GM18519 (cell line): ENCODE results near the gene WNT3A.

Experiments used
- ATAC-seq: cut with Tn5 transposase; IDR thresholded peaks from one replicate; pipeline ENCODE4 v1.9.1; 2021; ENCODE audit warnings: mild to moderate bottlenecking, moderate library complexity; ENCODE audit not compliant: unreplicated experiment, low FRiP score

The WNT3A gene

DNA sequence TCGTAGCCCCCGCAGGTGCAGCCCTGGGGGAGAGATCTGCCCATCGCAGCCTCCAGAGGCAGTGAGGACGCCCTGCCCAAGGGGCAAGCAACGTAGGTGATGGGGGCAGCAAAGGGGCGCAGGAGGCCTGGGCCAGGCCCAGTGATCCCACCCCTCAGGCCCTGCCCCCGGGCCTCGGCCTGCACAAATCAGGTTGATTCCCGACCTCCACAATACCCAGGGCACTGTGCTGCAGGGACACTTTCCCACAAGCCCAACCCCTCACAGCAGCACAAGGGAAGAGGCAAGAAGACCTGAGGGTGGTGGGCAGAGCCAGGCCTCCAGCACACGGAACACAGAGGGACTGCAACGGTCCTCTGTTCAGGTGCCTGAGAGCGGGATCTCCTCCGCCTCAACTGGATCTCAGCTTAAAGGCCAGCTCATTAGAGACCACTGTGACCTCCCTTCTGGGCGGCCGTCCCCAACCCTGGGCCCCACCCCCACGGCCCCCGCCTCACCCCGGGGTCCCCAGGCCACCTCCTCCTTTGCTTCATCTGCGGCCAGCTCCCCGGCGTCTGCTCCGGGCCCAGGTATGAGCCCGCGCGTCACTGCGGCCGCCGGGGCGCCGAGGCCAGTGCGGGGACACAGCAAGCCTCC, 74.9 kb downstream of the WNT3A start:
- ATAC-seq: peak; percentile 15

DNA sequence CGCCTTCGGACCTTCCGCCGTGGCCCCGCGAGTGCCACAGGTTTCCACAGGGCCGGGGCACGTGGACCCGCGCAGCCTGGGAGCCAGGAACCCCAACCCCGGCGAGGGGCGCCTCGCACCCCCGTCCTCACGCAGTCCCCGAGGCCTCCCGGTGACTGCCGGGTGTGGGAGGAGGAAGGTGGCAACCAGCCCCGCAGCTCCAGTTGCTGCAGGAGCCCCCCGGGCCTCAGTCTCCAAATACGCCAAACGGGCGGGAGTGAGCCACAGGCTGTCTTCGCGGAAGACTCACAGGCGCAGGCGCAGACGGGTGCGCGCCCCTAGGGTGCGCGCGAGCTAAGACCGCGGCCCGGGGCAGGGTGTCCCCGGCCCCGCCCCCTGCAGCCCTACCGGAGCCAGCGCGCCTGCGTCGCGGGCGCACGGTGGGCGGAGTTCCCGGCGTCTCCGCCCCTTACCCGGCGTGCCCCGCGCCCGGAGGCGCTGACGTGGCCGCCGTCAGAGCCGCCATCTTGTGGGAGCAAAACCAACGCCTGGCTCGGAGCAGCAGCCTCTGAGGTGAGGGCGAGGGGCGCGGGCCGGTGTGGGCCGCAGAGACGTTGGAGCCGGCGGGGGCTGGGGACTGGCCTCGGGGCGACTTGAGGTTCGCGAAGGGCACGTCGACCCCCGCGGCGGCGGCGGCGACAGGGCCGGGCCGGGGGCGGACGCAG, 75.6 kb downstream of the WNT3A start, which contains the start of gene ARF1:
Gene ARF1 (plus strand): TSS at position 495 of the 704 bp plus-strand sequence. CDS start 14,407 bp downstream, outside the sequence.
- ATAC-seq: peak; percentile 64

DNA sequence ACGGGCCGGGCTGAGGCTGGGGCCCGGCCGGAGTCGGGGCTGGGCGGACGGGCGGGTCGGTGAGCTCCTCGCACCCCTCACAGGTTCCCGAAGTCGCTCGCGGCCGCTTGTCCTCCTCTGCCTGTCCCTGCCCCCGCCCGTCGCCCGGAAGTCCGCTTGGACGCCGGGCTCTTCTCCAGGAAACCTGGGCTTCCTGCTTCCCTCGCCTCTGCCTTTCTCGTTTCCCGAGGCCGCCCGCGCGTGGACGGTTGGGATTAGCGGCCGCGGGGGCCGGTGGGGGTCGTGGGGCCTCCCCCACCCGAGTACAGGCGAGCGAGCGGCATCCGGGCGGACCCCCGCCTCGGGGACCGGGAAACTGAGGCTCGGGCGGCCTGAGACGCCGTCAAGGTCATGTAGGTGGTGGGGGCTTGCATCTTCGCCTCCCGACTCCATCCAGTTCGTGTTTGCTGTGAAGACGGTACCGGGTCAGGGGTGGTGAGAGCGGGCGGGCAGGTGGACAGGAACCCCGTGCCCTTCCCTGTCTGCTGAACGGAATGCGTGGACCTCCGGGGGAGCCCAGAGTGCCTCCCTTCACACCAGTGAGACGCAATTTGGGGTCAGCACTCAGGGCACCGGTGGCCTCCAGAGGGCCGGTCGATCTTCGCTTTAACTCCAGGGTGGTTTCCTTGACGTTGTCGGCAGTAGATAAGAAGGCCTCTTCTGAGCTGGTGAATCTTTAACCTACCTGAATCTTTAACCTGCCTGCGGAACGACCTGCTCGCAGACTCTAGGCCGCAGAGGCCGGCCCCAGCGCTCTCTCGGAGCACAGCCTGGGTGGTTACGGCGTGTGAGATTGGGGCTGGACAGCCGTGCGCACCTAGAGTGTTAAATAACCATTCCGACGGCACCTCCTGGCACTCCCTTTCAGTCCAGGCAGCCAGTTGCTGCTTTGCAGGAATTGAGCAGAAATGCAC, 76.4 kb downstream of the WNT3A start:
- ATAC-seq: peak; percentile 5

DNA sequence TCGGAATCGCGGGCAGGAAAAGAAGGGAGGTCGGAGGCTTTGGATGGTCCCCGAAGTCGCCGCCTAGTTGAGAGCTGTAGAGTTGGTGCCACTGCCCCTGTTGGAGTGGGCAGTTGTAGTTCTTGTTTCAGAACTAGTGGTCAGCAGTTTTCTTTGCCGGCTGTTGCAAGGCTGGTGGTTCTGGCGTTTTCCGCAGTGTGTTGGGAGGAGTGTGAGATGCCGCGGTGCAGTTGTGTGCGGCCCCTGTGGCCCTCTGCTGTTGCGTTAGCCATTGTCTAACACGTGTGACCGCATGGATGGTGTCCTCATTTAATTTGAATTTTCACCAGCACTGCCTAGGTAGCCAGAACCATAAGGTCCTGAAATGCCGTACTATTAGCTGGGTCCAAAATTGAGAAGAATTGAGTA, 77.1 kb downstream of the WNT3A start:
- no peak for ATAC-seq

DNA sequence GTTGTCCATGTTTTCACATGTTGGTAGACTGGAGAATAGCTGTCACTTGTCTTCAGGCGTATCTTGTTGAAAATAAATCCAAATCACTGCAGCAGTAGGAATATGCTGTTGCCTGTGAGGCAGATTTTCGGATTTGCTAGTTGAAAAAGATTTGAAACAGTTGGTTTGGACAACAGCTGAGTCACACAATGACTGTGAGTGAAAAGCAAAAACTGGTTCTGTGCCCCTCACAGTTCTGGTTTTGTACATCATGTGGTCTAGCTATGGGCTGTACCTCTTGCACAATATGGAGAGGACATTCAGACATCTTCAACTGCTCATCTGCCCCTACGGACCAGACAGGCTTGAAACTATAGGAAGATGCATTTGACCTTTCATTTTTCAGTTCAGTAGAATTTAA, 77.5 kb downstream of the WNT3A start:
- ATAC-seq: no peak

DNA sequence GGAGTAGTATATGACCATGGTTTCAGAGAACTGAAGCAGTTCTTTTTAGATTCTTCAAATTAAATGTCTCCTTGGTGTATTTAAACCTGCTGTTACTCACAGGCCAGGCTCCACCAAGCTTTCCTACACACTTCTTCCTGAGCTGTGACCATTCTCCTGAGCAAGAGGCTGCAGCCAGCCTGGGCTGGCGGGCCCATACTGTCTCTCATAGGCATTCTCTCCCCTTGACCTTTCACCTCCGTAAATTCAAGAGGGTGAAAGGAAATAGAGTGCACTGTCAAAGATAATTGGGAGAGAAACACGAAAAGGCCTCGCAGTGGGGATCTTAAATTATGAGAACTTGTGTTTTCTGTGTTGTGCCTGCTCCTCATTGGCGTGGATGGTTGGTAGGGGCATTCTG, 78.0 kb downstream of the WNT3A start:
- ATAC-seq: no peak

DNA sequence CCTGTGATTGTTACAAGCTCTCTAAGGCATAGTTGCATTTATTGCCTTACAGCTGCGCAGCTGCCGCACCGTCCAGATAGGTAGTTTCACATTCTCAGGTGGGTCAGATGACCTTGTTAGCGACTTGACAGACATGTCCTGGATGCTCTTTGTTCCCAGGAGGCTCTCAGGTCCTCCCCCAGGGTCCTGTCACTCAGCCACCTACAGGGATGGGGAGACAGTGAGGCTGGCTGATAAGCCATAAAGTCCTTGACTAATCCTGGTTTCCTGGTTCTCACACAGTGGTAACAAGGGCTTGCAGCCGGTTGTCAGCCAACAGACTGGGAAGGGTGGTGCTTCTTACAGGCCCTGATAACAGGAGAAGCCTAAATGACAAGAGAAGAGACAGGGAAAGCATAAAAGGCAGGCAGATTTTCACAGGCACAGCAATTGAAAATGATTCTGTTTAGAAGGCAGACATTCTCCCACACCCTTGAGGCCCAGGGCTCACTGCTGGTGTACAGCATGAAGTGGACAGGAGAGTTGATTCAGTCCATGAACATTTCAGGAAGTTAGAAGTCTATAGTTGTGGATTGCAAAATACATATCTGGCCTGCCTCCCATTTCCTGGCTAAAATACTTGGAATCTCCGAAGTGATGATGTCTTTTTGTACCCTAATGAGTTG, 78.6 kb downstream of the WNT3A start:
- no peak for ATAC-seq

DNA sequence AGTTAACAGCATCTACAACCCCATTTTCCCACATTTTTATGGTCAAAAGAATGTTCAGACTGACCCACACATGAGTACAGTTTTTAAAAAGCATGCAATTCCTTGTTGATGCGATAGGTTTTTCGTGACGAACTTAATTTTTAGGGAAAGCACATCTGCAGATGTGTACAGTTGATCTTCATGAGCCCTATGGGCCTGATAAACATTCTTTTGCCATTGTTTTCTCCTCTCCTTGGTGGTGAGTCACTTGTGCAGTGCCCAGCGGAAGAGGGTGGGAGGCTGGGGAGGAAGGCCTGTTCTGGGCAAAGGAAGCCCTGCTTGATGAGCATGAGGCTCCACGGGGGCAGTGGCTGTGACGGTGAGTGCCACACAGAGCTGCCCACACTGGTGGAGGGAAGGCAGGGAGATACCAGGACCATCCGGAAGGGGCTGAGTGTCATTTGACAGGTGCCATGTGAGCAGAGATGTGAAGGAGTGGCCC, 81.0 kb downstream of the WNT3A start:
- ATAC-seq: no peak

DNA sequence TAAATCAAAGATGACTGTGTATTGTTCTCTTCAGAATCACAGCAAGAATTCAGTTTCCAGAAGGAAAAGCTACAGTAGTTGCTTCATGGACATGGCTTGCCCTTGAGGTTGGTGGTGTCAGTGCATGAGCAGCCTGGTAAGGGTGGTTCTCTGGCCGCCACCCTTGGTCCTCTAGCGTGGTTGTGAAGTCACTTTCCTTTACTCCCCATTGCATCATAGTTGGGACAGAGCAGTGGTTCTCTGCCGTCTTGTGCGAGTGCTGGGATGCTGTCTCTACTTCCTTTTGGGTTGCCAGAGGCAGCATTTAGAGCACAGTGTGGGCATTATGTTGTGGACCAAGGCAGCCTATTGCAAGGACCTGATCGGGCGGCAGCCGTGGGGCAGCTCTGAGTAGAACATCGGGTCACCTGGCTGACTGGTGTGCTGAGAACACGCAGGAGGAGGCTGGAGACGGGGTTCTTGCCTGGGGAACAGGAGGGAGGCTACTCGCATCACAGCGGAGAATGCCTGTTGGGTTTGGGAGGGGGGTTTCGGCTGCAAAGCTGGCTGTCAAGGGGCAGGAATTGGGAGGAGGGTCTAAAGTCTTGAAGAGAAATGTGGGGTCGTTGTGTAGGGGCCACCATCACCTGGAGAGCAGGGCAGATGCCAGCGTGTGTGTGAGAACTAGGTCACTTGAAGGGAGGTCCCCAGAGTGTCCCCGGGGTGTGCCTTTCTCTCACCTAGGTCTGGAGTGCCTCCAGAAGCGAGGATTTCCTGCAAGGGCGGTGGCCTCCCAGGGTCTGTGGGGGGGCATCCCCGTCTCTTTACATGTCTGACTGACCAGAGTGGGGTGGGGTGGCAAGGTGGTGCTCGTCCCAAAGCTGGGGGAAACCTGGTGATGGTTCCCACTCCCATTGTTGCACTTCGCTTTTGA, 82.0 kb downstream of the WNT3A start:
- no peak for ATAC-seq

DNA sequence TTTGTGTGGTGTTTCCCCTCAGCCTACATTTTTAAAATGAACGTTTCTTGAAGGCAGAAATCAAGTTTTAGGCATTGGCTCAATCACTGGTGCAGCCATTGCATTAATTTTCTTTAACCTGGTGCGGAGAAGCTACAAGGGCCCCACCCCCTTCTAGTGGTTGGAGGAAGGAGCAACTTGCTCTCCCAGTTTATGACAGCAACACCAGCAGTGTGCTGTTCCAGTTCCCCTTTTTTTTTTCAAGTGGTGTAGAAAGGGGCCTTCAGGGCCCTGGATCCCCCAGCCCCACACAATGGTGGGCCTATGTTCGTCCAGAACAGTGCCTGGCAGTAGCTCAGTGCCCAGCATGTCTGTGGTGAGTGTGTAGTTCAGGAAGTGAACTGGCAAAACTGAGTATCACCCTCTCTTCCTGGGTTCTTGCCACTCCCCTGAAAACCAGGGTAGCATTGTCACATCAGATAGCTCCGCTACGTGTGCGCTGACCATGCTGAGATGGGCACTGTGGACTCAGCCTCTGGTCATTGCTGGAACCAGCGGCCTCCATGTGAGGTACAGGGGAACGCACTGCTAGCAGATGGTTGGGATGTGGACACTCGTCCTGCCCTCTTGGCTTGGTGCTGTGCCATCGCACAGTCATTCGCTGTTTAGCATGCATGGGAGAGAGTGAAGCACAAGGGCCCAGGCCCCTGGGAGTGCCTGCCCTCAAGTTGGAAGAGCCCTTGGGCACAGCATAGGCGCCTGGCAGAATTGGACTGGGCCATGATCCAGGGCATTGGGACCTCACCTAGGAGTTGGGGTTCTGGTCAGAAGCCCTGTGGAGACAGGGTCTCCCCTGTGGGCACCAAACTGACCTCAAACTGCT, 83.0 kb downstream of the WNT3A start:
- no peak for ATAC-seq

DNA sequence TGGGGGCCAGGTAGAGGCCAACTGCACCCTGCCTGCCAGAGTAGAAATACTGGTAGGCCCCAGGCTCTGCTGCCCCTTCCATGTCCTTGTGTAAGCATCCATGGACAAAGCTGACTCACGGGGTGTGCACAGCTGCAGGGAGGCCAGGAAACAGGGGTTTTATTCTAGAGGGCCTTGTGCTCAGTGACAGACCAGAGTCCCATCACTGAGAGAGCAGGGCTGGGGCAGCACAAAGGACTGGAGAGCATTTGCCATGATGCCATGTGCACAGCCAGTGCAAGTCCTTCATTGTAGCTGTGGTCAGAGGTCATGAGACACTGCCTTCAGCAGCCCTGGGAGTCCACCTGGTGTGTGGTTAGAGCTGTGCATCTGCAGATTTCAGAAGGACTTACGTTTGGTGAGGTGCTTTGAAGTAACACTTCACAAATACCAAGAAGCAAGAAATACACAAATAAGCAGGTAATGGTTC, 83.8 kb downstream of the WNT3A start:
- no peak for ATAC-seq

DNA sequence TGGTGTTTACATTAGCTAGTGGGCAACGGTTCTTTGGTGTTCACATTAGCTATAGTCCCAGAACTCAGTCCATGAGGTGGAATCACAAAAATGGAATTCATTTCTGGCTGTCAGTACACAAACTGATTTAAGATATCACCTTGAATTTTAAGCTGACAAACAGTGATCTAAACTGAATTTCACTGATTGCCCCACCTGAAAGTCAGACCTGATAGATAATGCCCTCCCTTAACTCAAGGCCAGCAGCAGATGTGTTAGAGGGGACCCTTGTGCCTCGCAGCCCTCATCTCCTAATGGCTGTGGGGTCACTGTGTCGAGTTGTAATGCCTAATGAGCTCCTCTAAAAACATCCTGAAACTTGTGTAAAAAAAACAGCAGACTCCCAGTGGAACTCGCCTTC, 84.3 kb downstream of the WNT3A start:
- no peak for ATAC-seq

DNA sequence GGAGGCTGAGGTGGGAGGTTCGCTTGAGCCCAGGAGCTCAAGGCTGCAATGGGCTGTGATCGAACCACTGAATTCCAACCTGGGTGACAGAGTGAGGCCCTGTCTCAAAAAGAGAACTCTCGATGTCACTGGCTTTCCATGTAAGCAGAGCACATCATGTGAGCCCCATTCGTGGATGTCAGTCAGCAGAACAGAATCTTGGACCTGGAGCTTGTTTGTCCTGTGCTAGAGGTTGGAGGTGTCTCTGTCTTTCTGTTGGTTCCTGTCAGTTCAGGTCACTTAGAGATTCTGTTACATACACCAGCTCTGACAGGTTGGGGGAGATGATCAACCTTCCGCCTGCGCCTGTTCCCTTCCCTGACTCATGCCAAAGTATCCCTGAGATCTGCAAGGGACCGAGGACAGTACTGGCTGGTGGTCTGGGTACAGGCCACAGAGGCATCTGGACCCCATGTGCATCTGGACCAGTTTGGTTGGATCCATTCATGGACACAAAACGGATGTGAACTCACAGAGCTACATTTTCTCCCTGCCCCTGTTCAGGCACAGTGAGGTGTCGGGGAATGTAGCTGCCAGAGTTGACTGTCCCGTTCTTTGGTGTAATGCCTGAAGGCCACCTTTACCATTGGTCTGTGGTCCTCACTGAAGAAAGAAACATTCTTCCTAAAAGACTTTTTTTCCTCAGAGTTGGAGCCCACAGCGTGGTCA, 85.7 kb downstream of the WNT3A start:
- no peak for ATAC-seq

DNA sequence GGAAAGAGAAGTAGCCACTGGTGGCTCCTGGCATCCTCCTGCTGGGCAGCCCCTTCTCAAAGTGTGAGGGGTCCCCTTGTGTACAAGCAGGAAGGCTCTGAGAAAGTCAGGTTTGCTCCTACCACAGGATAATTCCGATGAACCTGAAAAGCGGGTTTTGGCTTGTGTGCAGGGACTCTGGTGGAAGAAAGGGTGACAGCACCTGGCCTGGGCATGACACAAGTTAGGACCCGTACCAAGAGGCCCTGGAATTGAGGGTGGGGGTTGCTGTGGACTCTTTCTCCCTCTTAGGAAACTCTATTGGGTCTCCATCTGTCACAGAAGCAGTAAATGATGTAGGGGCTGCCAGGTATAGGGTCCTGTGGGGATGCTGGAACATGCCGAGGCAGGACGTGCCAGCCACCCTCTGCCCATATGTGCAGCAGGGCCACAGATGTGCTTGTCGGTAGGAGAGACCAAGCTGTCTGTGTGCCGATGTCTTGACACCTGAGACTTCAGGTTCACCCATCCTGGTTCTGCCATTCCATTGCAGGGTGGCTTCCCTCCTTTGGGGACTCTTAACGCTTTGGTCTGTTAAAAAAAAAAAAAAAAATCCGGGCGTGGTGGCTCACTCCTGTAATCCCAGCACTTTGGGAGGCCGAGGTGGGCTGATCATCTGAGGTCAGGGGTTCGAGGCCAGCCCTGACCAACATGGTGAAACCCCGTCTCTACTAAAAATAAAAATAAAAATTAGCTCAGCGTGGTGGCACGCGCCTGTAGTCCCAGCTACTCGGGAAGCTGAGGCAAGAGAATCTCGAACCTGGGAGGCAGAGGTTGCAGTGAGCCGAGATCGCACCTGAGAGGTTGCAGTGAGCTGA, 86.5 kb downstream of the WNT3A start:
- no peak for ATAC-seq

DNA sequence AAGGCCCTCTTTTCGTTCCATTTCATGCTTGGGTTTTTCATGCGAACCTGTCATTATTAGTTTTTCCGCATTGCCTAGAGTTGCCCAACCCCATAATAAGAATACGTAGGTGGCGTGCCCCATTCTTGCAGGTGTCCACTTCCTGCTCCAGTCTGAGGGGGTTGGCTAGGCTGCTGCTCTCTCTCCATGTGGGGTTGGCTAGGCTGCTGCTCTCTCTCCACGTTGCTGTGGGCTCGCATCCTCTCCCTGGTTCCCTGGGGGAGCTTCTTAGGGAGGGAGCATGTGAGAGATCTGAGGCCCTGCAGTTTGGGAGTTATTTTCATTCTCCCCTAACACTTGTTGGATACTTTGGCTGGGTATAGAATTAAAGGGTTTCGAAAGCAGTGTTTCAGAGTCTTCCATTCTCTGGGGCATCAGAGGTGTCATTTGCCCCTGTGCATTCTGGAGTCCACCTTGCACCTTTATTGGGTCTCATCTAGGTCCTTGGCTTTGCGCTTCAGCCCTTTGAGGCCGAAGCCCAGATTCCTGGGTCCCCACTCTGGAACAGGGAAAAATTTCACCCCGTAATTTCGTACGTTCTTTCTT, 87.7 kb downstream of the WNT3A start:
- no peak for ATAC-seq

DNA sequence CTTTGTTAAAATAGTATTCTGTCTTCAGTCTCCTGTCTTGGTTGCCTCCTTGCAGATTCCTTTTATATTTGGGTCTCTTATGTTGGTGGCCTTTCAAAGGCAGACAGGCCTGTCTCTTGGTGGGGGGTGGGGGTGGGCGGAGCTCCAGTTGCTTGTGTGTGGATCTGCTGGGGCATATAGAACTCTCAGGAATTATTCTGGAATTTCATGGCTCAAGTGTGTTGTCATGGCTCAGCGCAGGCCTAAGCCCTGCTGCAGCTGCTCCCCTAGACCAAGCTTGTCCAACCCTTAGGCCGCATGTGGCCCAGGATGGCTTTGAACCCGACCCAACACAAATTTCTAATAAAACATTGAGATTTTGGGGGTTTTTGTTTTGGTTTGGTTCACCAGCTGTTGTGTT, 88.4 kb downstream of the WNT3A start:
- no peak for ATAC-seq

DNA sequence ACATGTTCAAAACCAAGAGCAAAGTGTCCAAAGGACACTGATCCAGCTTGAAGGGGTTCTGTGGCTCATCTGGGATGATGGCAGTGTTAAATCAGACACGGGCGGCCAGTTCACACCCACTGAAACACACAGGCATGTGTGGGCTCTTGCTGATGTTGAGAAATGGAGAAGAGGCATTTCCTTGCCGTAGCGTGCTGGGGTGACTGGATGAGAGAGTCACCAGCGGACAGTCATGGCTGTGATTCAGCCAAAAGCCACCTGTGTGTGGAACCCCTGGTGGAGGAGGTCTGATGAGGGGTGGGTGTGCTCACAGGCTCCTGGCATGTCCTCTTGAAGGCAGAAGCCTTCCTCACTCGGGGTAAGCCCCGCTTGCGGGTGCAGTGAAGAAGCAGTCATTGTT, 89.1 kb downstream of the WNT3A start:
- ATAC-seq: no peak
